ENCODE data around the gene AGK. TPM values are rescaled to one million over a fixed set of nuclear protein-coding genes. Genes with fewer than 3 reads are reported as not detected.

The AGK gene
- total and polyA plus RNA-seq, 2 experiments from 2014 or later, result 21.9 to 37.9 TPM

DNA sequence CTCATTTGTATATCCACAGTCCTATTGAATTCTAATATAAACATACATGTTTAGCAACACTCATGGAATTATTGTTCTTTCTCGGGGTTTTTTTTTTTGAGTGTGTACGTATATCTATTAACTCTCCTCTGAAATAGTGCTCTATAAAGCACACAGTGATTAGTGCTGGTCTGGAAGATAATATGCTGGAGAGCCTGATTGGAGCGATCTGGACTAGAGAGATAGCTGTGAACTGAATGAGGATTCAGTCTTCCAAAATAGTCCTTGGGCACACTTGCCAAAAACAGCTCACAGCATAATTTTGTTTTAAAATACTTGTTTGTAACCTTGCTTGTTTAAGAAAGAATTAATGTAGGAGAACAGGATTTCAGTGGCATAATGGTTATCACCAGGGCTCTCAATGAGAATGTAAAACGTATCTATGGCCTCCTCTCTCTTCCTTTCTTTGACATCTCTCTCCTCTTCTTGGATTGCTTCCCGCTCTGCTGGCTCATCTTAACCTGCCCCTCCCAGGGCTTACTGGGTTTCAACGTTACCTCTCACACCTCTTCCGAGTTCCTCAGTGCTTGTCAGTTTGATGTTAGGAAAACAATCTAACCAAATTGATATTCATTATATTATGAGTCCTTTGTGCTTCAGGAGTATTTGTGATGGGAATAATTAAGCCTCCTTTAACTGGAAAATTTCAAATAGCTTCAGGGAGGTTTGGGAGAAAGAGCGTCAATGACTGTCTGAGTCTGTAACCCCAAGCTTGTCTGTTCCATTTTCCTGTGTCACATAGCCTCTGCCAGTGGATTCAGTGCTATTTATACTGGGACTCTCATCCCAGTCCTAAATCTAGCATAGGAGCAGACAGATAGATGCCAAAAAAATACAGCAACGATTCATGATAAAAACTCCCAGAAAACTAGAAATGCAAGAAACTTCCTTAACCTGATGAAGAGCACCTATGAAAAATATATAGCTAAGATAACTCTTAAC lies 16.2 kb upstream of the AGK start:
- no peaks in the 10 kb centered on the region for H3K36me3 Mint-ChIP-seq (ENCODE audit: low read depth)
- H3K27me3 ChIP-seq (ENCODE audit: insufficient read depth), result no peaks in the 10 kb centered on the region
- H3K36me3 ChIP-seq (ENCODE audit: insufficient read depth), result no peaks in the 10 kb centered on the region
- H3K27ac Mint-ChIP-seq, result no peak overlapping the region
- H3K9me2 ChIP-seq (ENCODE audit: insufficient read depth), result no peaks in the 10 kb centered on the region
- H3K27ac ChIP-seq (ENCODE audit: low read depth), result no peak overlapping the region; the same call in 1 of the 2 replicates
- H3K9me3 Mint-ChIP-seq, result no peaks in the 10 kb centered on the region
- peak; percentile 25 for DNase-seq (ENCODE audit: low spot score)
- no peaks in the 10 kb centered on the region for H4K20me1 ChIP-seq (replicated peaks; ENCODE audit: insufficient read depth)
- no peaks in the 10 kb centered on the region for H3K79me2 ChIP-seq (replicated peaks; ENCODE audit: insufficient read depth)
- no peak overlapping the region for H2AFZ ChIP-seq
- peaks cover 14% of the 10 kb centered on the region for H3K4me1 Mint-ChIP-seq
- no peak for TF ChIP-seq JUNB (IDR thresholded peaks at IDR 0.05; ENCODE audit: unreplicated experiment)
- H3K4me3 Mint-ChIP-seq, result no peak overlapping the region
- no peak overlapping the region for H3K4me3 ChIP-seq
- no peaks in the 10 kb centered on the region for H3K4me1 ChIP-seq (ENCODE audit: insufficient read depth)
- peaks cover 2% of the 10 kb centered on the region for H3K27me3 Mint-ChIP-seq (ENCODE audit: insufficient read depth, low read depth, poor library complexity)
- H3F3A ChIP-seq (replicated peaks; ENCODE audit: low read depth), result no peaks in the 10 kb centered on the region
- peak; percentile 42; the same call in 2 of the 3 replicates for ATAC-seq
- no peak overlapping the region for H3K4me2 ChIP-seq

DNA sequence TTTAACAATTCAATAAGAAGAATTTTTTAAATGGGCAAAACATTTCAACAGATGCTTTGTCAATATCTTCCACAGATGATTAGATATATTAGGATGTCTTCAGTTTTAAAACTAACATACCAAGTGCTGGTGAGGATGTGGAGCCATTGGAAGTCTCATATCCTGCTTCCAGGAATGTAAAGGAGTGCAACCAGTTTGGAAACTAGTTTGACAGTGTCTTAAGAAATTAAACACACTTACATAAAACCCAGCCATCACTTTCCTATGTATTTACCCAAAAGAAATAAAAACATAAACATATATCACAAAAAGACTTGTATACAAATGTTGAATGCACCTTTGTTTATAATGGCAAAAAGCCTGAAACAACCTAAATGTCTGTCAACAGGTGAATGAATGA lies 13.3 kb upstream of the AGK start:
- no peaks in the 10 kb centered on the region for H3K27me3 ChIP-seq (ENCODE audit: insufficient read depth)
- DNase-seq (ENCODE audit: low spot score), result no peak
- H3K79me2 ChIP-seq (replicated peaks; ENCODE audit: insufficient read depth), result no peaks in the 10 kb centered on the region
- no peak overlapping the region for H3K4me3 ChIP-seq
- H3K27ac Mint-ChIP-seq, result no peak overlapping the region
- H3K9me2 ChIP-seq (ENCODE audit: insufficient read depth), result no peaks in the 10 kb centered on the region
- ATAC-seq, result no peak
- H3K4me1 Mint-ChIP-seq, result peaks cover 14% of the 10 kb centered on the region
- no peaks in the 10 kb centered on the region for H3K9me3 Mint-ChIP-seq
- H3K27ac ChIP-seq (ENCODE audit: low read depth), result no peak overlapping the region
- peaks cover 5% of the 10 kb centered on the region for H3K27me3 Mint-ChIP-seq (ENCODE audit: insufficient read depth, low read depth, poor library complexity)
- no peaks in the 10 kb centered on the region for H3K36me3 Mint-ChIP-seq (ENCODE audit: low read depth)
- no peak overlapping the region for H3K4me2 ChIP-seq
- H2AFZ ChIP-seq, result no peak overlapping the region
- no peaks in the 10 kb centered on the region for H3K36me3 ChIP-seq (ENCODE audit: insufficient read depth)
- H4K20me1 ChIP-seq (replicated peaks; ENCODE audit: insufficient read depth), result no peaks in the 10 kb centered on the region
- H3K4me1 ChIP-seq (ENCODE audit: insufficient read depth), result no peaks in the 10 kb centered on the region
- no peak overlapping the region for H3K4me3 Mint-ChIP-seq
- H3F3A ChIP-seq (replicated peaks; ENCODE audit: low read depth), result no peaks in the 10 kb centered on the region
- TF ChIP-seq, protein P1, sequence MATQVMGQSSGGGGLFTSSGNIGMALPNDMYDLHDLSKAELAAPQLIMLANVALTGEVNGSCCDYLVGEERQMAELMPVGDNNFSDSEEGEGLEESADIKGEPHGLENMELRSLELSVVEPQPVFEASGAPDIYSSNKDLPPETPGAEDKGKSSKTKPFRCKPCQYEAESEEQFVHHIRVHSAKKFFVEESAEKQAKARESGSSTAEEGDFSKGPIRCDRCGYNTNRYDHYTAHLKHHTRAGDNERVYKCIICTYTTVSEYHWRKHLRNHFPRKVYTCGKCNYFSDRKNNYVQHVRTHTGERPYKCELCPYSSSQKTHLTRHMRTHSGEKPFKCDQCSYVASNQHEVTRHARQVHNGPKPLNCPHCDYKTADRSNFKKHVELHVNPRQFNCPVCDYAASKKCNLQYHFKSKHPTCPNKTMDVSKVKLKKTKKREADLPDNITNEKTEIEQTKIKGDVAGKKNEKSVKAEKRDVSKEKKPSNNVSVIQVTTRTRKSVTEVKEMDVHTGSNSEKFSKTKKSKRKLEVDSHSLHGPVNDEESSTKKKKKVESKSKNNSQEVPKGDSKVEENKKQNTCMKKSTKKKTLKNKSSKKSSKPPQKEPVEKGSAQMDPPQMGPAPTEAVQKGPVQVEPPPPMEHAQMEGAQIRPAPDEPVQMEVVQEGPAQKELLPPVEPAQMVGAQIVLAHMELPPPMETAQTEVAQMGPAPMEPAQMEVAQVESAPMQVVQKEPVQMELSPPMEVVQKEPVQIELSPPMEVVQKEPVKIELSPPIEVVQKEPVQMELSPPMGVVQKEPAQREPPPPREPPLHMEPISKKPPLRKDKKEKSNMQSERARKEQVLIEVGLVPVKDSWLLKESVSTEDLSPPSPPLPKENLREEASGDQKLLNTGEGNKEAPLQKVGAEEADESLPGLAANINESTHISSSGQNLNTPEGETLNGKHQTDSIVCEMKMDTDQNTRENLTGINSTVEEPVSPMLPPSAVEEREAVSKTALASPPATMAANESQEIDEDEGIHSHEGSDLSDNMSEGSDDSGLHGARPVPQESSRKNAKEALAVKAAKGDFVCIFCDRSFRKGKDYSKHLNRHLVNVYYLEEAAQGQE (IDR thresholded peaks at IDR 0.05; ENCODE audit: unreplicated experiment), result no peak
- TF ChIP-seq POLR2AphosphoS5 (IDR thresholded peaks at IDR 0.05; ENCODE audit: low read depth) (no peak), ZNF331 (CRISPR knock-in tag; IDR thresholded peaks at IDR 0.05; ENCODE audit: low read depth) (no peak), EZH2 (IDR thresholded peaks at IDR 0.05; ENCODE audit: low read depth, unreplicated experiment) (no peak), EZH2phosphoT487 (IDR thresholded peaks at IDR 0.05; ENCODE audit: unreplicated experiment) (no peak), JUNB (IDR thresholded peaks at IDR 0.05; ENCODE audit: unreplicated experiment) (no peak), NANOG (IDR thresholded peaks at IDR 0.05; ENCODE audit: borderline replicate concordance) (no peak), ZNF114 (CRISPR knock-in tag; IDR thresholded peaks at IDR 0.05) (no peak)
- TF ChIP-seq, protein P2, sequence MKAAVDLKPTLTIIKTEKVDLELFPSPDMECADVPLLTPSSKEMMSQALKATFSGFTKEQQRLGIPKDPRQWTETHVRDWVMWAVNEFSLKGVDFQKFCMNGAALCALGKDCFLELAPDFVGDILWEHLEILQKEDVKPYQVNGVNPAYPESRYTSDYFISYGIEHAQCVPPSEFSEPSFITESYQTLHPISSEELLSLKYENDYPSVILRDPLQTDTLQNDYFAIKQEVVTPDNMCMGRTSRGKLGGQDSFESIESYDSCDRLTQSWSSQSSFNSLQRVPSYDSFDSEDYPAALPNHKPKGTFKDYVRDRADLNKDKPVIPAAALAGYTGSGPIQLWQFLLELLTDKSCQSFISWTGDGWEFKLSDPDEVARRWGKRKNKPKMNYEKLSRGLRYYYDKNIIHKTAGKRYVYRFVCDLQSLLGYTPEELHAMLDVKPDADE (IDR thresholded peaks at IDR 0.05), result no peak
- TF ChIP-seq, protein P3, sequence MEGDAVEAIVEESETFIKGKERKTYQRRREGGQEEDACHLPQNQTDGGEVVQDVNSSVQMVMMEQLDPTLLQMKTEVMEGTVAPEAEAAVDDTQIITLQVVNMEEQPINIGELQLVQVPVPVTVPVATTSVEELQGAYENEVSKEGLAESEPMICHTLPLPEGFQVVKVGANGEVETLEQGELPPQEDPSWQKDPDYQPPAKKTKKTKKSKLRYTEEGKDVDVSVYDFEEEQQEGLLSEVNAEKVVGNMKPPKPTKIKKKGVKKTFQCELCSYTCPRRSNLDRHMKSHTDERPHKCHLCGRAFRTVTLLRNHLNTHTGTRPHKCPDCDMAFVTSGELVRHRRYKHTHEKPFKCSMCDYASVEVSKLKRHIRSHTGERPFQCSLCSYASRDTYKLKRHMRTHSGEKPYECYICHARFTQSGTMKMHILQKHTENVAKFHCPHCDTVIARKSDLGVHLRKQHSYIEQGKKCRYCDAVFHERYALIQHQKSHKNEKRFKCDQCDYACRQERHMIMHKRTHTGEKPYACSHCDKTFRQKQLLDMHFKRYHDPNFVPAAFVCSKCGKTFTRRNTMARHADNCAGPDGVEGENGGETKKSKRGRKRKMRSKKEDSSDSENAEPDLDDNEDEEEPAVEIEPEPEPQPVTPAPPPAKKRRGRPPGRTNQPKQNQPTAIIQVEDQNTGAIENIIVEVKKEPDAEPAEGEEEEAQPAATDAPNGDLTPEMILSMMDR (conservative IDR thresholded peaks at IDR 0.05; ENCODE audit: low read depth in 2 of 2), result no peak
